Stimulated activated naive CD8-positive, alpha-beta T cell treated with anti-CD3 and anti-CD28 coated beads, Interleukin-15, Interleukin-2, amounts not matched to agents 100 ng/mL and 50 ng/mL, for 24 hours (primary cell): ENCODE data around the gene PRCP.

Experiments used
- H3K27ac Mint-ChIP-seq: one replicate; pipeline ENCODE4 v1.8.0; 2021; ENCODE audit warnings: mild to moderate bottlenecking, mixed read lengths
- H3K27me3 Mint-ChIP-seq: one replicate; pipeline ENCODE4 v1.8.0; 2021; ENCODE audit warnings: mixed read lengths
- H3K36me3 Mint-ChIP-seq: one replicate; pipeline ENCODE4 v1.8.0; 2021; ENCODE audit warnings: low read depth, mixed read lengths
- H3K4me1 Mint-ChIP-seq: one replicate; pipeline ENCODE4 v1.8.0; 2021; ENCODE audit warnings: low read depth, mixed read lengths
- H3K4me3 Mint-ChIP-seq: one replicate; pipeline ENCODE4 v1.8.0; 2021; ENCODE audit warnings: mild to moderate bottlenecking, mixed read lengths
- H3K9me3 Mint-ChIP-seq: one replicate; pipeline ENCODE4 v1.8.0; 2021; ENCODE audit warnings: mixed read lengths

PRCP gene

GRCh38 chr11:82807646-82808045, 92.6 kb downstream of the PRCP start:
- Mint-ChIP-seq H3K27me3 (peaks cover 32% of the 10 kb centered on the region), H3K27ac (no peak overlapping the region)

GRCh38 chr11:82802710-82803109, 97.5 kb downstream of the PRCP start:
- H3K9me3 Mint-ChIP-seq = no peaks in the 10 kb centered on the region
- no peaks in the 10 kb centered on the region for H3K4me1 Mint-ChIP-seq
- no peak overlapping the region for H3K27ac Mint-ChIP-seq
- no peak overlapping the region for H3K4me3 Mint-ChIP-seq
- H3K36me3 Mint-ChIP-seq = no peaks in the 10 kb centered on the region
- H3K27me3 Mint-ChIP-seq = peaks cover 25% of the 10 kb centered on the region

More at GRCh38 chr11:82807646-82808045, 92.6 kb downstream of the PRCP start:
- no peaks in the 10 kb centered on the region for H3K9me3 Mint-ChIP-seq
- H3K36me3 Mint-ChIP-seq = no peaks in the 10 kb centered on the region
- H3K4me1 Mint-ChIP-seq = no peaks in the 10 kb centered on the region
- H3K4me3 Mint-ChIP-seq = no peak overlapping the region

- peaks cover 9% of the 10 kb centered on the region for H3K27me3 Mint-ChIP-seq
- no peaks in the 10 kb centered on the region for H3K9me3 Mint-ChIP-seq
- no peaks in the 10 kb centered on the region for H3K4me1 Mint-ChIP-seq
- H3K4me3 Mint-ChIP-seq = no peak overlapping the region
- H3K36me3 Mint-ChIP-seq = no peaks in the 10 kb centered on the region
- no peak overlapping the region for H3K27ac Mint-ChIP-seq
Measured at GRCh38 chr11:82796998-82797961, 103.0 kb downstream of the PRCP start.

GRCh38 chr11:82794490-82794889, 105.7 kb downstream of the PRCP start:
- peaks cover 5% of the 10 kb centered on the region for H3K27me3 Mint-ChIP-seq
- no peaks in the 10 kb centered on the region for H3K4me1 Mint-ChIP-seq
- no peak overlapping the region for H3K4me3 Mint-ChIP-seq
- H3K27ac Mint-ChIP-seq = no peak overlapping the region
- H3K9me3 Mint-ChIP-seq = no peaks in the 10 kb centered on the region
- no peaks in the 10 kb centered on the region for H3K36me3 Mint-ChIP-seq

GRCh38 chr11:82792822-82793569, 107.2 kb downstream of the PRCP start:
- Mint-ChIP-seq H3K4me3 (no peak overlapping the region), H3K27ac (no peak overlapping the region), H3K27me3 (no peaks in the 10 kb centered on the region), H3K4me1 (no peaks in the 10 kb centered on the region), H3K36me3 (no peaks in the 10 kb centered on the region), H3K9me3 (no peaks in the 10 kb centered on the region)

GRCh38 chr11:82792319-82792718, 107.9 kb downstream of the PRCP start:
- no peaks in the 10 kb centered on the region for H3K4me1 Mint-ChIP-seq
- H3K9me3 Mint-ChIP-seq = no peaks in the 10 kb centered on the region
- H3K36me3 Mint-ChIP-seq = no peaks in the 10 kb centered on the region
- no peaks in the 10 kb centered on the region for H3K27me3 Mint-ChIP-seq
- H3K4me3 Mint-ChIP-seq = no peak overlapping the region
- no peak overlapping the region for H3K27ac Mint-ChIP-seq

GRCh38 chr11:82791779-82792178, 108.5 kb downstream of the PRCP start:
- Mint-ChIP-seq H3K27me3 (no peaks in the 10 kb centered on the region), H3K9me3 (no peaks in the 10 kb centered on the region), H3K4me1 (no peaks in the 10 kb centered on the region), H3K27ac (no peak overlapping the region), H3K4me3 (no peak overlapping the region), H3K36me3 (no peaks in the 10 kb centered on the region)

- Mint-ChIP-seq H3K4me1 (no peaks in the 10 kb centered on the region), H3K27me3 (no peaks in the 10 kb centered on the region), H3K4me3 (no peak overlapping the region), H3K27ac (no peak overlapping the region), H3K36me3 (no peaks in the 10 kb centered on the region), H3K9me3 (no peaks in the 10 kb centered on the region)
Measured at GRCh38 chr11:82790723-82791484, 109.3 kb downstream of the PRCP start.

GRCh38 chr11:82787981-82788380, 112.2 kb downstream of the PRCP start:
- Mint-ChIP-seq H3K36me3 (no peaks in the 10 kb centered on the region), H3K27ac (no peak overlapping the region), H3K4me1 (no peaks in the 10 kb centered on the region), H3K4me3 (no peak overlapping the region), H3K27me3 (peaks cover 7% of the 10 kb centered on the region), H3K9me3 (no peaks in the 10 kb centered on the region)

- peaks cover 7% of the 10 kb centered on the region for H3K27me3 Mint-ChIP-seq
- H3K9me3 Mint-ChIP-seq = peaks cover 5% of the 10 kb centered on the region
- no peaks in the 10 kb centered on the region for H3K36me3 Mint-ChIP-seq
- H3K4me1 Mint-ChIP-seq = no peaks in the 10 kb centered on the region
- H3K27ac Mint-ChIP-seq = no peak overlapping the region
- H3K4me3 Mint-ChIP-seq = no peak overlapping the region
Measured at GRCh38 chr11:82786836-82787235, 113.4 kb downstream of the PRCP start.

- H3K36me3 Mint-ChIP-seq = no peaks in the 10 kb centered on the region
- no peak overlapping the region for H3K27ac Mint-ChIP-seq
Measured at GRCh38 chr11:82786001-82786400, 114.2 kb downstream of the PRCP start.

GRCh38 chr11:82782825-82783374, 117.3 kb downstream of the PRCP start:
- H3K4me3 Mint-ChIP-seq = no peak overlapping the region
- H3K27ac Mint-ChIP-seq = no peak overlapping the region
- H3K27me3 Mint-ChIP-seq = peaks cover 18% of the 10 kb centered on the region
- peaks cover 16% of the 10 kb centered on the region for H3K9me3 Mint-ChIP-seq
- H3K36me3 Mint-ChIP-seq = no peaks in the 10 kb centered on the region
- no peaks in the 10 kb centered on the region for H3K4me1 Mint-ChIP-seq

More at GRCh38 chr11:82786001-82786400, 114.2 kb downstream of the PRCP start:
- H3K9me3 Mint-ChIP-seq = peaks cover 10% of the 10 kb centered on the region
- H3K4me3 Mint-ChIP-seq = no peak overlapping the region
- no peaks in the 10 kb centered on the region for H3K4me1 Mint-ChIP-seq
- H3K27me3 Mint-ChIP-seq = peaks cover 12% of the 10 kb centered on the region

- Mint-ChIP-seq H3K27me3 (peaks cover 18% of the 10 kb centered on the region), H3K27ac (no peak overlapping the region), H3K4me3 (no peak overlapping the region), H3K9me3 (peaks cover 27% of the 10 kb centered on the region), H3K4me1 (no peaks in the 10 kb centered on the region), H3K36me3 (no peaks in the 10 kb centered on the region)
Measured at GRCh38 chr11:82778776-82779175, 121.5 kb downstream of the PRCP start.

GRCh38 chr11:82776377-82776776, 123.9 kb downstream of the PRCP start:
- Mint-ChIP-seq H3K36me3 (no peaks in the 10 kb centered on the region), H3K27ac (no peak overlapping the region), H3K9me3 (peaks cover 21% of the 10 kb centered on the region)

More at GRCh38 chr11:82776377-82776776, 123.9 kb downstream of the PRCP start:
- Mint-ChIP-seq H3K27me3 (peaks cover 23% of the 10 kb centered on the region), H3K4me3 (no peak overlapping the region), H3K4me1 (no peaks in the 10 kb centered on the region)
